Endothelial cell (in vitro differentiated cells): ENCODE data around the gene ITGA4. TPM values are rescaled to one million over a fixed set of nuclear protein-coding genes. Genes with fewer than 3 reads are reported as not detected.

Source experiments
- DNase-seq: peaks from one replicate; pipeline ENCODE4 v3.0.0; 2021; ENCODE audit warnings: low spot score
- H3K27ac Mint-ChIP-seq: one replicate; pipeline ENCODE4 v1.8.0; 2021; ENCODE audit warnings: mixed read lengths, inconsistent platforms; ENCODE audit not compliant: unreplicated experiment
- H3K27me3 Mint-ChIP-seq: one replicate; pipeline ENCODE4 v1.8.0; 2021; ENCODE audit warnings: mild to moderate bottlenecking, moderate library complexity, mixed read lengths, inconsistent platforms; ENCODE audit not compliant: unreplicated experiment
- H3K36me3 Mint-ChIP-seq: one replicate; pipeline ENCODE4 v1.8.0; 2021; ENCODE audit warnings: mild to moderate bottlenecking, low read depth, mixed read lengths, inconsistent platforms; ENCODE audit not compliant: unreplicated experiment
- H3K4me1 Mint-ChIP-seq: one replicate; pipeline ENCODE4 v1.8.0; 2021; ENCODE audit warnings: mild to moderate bottlenecking, mixed read lengths, inconsistent platforms; ENCODE audit not compliant: unreplicated experiment
- H3K4me3 Mint-ChIP-seq: one replicate; pipeline ENCODE4 v1.8.0; 2021; ENCODE audit warnings: mild to moderate bottlenecking, mixed read lengths, inconsistent platforms; ENCODE audit not compliant: unreplicated experiment
- H3K9me3 Mint-ChIP-seq: one replicate; pipeline ENCODE4 v1.8.0; 2021; ENCODE audit warnings: mixed read lengths, inconsistent platforms; ENCODE audit not compliant: unreplicated experiment
- CTCF ChIP-seq: fragments of 200-600 bp; sonication (generic); IDR thresholded peaks from one replicate; pipeline ENCODE4 v1.5.0; 2021; ENCODE audit warnings: antibody characterized with exemption; ENCODE audit not compliant: unreplicated experiment
- total RNA-seq: library from RNA; stranded (reverse); fragmentation: NEBNext Ultra II Directional; extraction: Animal tissue kit (Norgen Biotek cat#: 25700); gene quantifications from one replicate; pipeline ENCODE4 v1.2.1, GENCODE V29; 2021; ENCODE audit not compliant: unreplicated experiment

Gene ITGA4
- total RNA-seq, 1 donor from 2014 or later: 5.7 TPM

DNA sequence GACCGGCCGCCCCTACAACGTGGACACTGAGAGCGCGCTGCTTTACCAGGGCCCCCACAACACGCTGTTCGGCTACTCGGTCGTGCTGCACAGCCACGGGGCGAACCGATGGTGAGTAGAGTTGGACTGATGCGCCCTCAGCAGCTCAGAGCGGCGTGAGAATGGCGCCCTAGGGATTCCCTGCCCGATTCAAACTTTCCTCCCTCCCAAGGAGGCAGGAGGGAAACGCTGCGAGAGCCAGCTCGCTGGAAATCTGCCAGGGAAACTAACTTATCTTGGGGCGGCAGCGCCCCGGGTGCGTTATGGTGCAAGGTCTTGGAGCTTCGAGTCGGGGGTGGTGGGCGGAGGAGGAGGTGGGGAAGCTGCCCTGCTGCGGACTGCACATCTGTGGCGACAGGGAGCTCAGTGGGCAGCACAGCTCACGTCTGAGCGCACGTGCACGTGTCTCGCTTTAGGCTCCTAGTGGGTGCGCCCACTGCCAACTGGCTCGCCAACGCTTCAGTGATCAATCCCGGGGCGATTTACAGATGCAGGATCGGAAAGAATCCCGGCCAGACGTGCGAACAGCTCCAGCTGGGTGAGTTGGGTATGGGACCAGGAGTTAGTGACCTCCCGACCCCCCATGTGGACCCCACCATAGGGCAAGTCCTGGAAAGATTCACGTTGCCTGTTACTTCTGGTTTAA is 697 bp downstream of the ITGA4 start:
- Mint-ChIP-seq H3K9me3 (no peaks in the 10 kb centered on the region), H3K27ac (peak overlapping the region; percentile 76), H3K4me1 (peaks cover 14% of the 10 kb centered on the region), H3K4me3 (peak overlapping the region; percentile 89), H3K36me3 (no peaks in the 10 kb centered on the region), H3K27me3 (peaks cover 12% of the 10 kb centered on the region)
- peak; percentile 29 for DNase-seq
- no peak for TF ChIP-seq CTCF

DNA sequence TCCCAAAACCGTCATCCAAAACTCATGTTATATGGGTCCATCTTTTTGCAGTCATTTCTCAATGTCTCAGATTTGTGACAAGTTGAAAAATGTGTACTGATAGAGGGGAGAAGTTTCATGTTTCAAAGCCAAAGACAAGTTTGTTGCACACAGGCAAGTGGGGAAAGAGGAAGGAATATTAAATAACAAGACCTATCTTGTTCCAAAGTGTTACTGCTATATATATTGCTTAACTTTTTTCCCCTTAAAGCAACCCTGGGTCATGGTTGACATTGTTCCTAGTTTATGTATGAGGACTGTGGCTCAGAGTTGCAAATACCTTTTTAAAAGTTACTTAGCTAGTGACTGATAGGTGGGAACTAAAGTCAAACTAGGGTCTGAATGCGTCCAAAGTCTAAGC is 1.7 kb downstream of the ITGA4 start:
- Mint-ChIP-seq H3K4me3 (peak overlapping the region; percentile 89), H3K27me3 (peaks cover 12% of the 10 kb centered on the region), H3K27ac (no peak overlapping the region), H3K4me1 (peaks cover 14% of the 10 kb centered on the region), H3K9me3 (no peaks in the 10 kb centered on the region), H3K36me3 (no peaks in the 10 kb centered on the region)
- no peak for TF ChIP-seq CTCF
- no peak for DNase-seq

- no peak for DNase-seq
- Mint-ChIP-seq H3K4me1 (peaks cover 9% of the 10 kb centered on the region), H3K27me3 (peaks cover 12% of the 10 kb centered on the region), H3K9me3 (no peaks in the 10 kb centered on the region), H3K4me3 (no peak overlapping the region), H3K36me3 (no peaks in the 10 kb centered on the region), H3K27ac (no peak overlapping the region)
- no peak for TF ChIP-seq CTCF
Observed at GRCh38 chr2:181459621-181460021, 2.4 kb downstream of the ITGA4 start.

DNA sequence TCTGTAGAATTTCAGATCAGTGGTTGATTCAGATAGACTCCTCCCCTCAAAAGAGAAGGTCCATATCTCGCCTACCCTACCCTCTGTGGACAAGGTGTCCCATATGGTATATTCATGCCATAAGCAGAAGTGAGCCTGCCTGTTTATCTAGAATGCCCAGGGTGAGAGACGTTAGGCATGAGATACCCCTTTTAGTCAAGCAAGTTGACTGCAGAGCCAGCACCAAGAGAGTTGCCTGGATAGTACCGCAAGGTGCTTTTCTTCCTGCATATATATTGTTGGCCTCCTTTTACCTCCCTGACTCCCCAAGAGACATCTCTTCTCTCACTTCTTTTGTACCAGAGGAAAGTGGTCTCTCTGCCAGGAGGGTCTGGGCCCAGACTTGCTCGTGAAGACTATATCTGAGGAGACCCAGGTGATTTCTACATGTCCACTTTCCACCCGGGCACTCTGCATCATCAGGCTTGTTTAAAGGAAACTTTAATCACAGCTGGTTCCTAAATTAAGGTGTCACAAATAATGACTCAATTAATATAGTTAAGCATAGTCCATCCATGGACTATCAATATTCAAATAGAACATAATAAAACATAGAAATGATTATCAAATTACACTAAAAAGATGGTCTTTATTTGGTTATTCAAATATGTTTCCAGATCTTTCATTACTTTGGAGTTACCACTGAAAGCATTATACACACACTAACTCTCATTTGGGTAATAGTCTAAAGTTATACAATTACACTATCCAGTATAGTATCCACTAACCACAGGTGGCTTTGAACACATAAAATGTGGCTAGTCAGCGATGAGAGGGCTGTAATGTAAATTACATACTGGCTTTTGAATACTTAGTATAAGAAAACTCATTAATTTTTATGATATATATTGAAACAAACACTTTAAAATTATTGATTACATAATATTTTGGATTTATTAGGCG is 4.1 kb downstream of the ITGA4 start:
- H3K4me3 Mint-ChIP-seq: no peak overlapping the region
- DNase-seq: no peak
- no peak overlapping the region for H3K27ac Mint-ChIP-seq
- H3K9me3 Mint-ChIP-seq: no peaks in the 10 kb centered on the region
- no peak for TF ChIP-seq CTCF
- H3K27me3 Mint-ChIP-seq: peaks cover 8% of the 10 kb centered on the region
- no peaks in the 10 kb centered on the region for H3K36me3 Mint-ChIP-seq
- H3K4me1 Mint-ChIP-seq: peaks cover 6% of the 10 kb centered on the region

GRCh38 chr2:181462033-181462432 is 4.8 kb downstream of the ITGA4 start:
- Mint-ChIP-seq H3K27ac (no peak overlapping the region), H3K9me3 (no peaks in the 10 kb centered on the region), H3K4me3 (no peak overlapping the region), H3K27me3 (peaks cover 8% of the 10 kb centered on the region), H3K36me3 (no peaks in the 10 kb centered on the region), H3K4me1 (no peaks in the 10 kb centered on the region)
- no peak for DNase-seq
- no peak for TF ChIP-seq CTCF
